NCI-H1092 (cell line): ENCODE results near the gene PUM2.
"Not testable (repeated sequence)": the region's sequence is repeated elsewhere in the genome, so short reads cannot be mapped to it uniquely, and the experiment has no call there.

ENCODE experiments used
- DNase-seq: peaks from one replicate; lab custom pipeline; 2025; lab: John Stamatoyannopoulos, UW

The PUM2 gene

GRCh38 chr2:20368706-20369105 is 18.1 kb upstream of the PUM2 start:
- DNase-seq = no peak

- not testable (repeated sequence) for DNase-seq
Measured at GRCh38 chr2:20367929-20368328, 17.3 kb upstream of the PUM2 start.

- no peak for DNase-seq
Measured at GRCh38 chr2:20366672-20367116, 16.1 kb upstream of the PUM2 start.

GRCh38 chr2:20365249-20365817 is 14.7 kb upstream of the PUM2 start:
- no peak for DNase-seq

GRCh38 chr2:20363578-20363977 is 12.9 kb upstream of the PUM2 start:
- no peak for DNase-seq

GRCh38 chr2:20362701-20363435 is 12.2 kb upstream of the PUM2 start:
- no peak for DNase-seq

- no peak for DNase-seq
Measured at GRCh38 chr2:20361893-20362292, 11.2 kb upstream of the PUM2 start.

- DNase-seq = no peak
Measured at GRCh38 chr2:20359096-20359495, 8.5 kb upstream of the PUM2 start.

GRCh38 chr2:20357638-20358389 is 7.2 kb upstream of the PUM2 start:
- no peak for DNase-seq

- DNase-seq = peak; percentile 23
Measured at GRCh38 chr2:20356042-20356441, 5.4 kb upstream of the PUM2 start.

GRCh38 chr2:20355131-20355530 is 4.5 kb upstream of the PUM2 start:
- DNase-seq = no peak

GRCh38 chr2:20353241-20353992 is 2.8 kb upstream of the PUM2 start:
- peak; percentile 3 for DNase-seq

- no peak for DNase-seq
Measured at GRCh38 chr2:20352581-20353216, 2.1 kb upstream of the PUM2 start.

- no peak for DNase-seq
Measured at GRCh38 chr2:20352230-20352578, 1.6 kb upstream of the PUM2 start.

- DNase-seq = peak; percentile 12
Measured at GRCh38 chr2:20351555-20352229, 1.0 kb upstream of the PUM2 start.

GRCh38 chr2:20350041-20350712 is 467 bp downstream of the PUM2 start:
- DNase-seq = peak; percentile 4

GRCh38 chr2:20349513-20349921 is 1.1 kb downstream of the PUM2 start:
- DNase-seq = no peak

GRCh38 chr2:20348542-20348941 is 2.1 kb downstream of the PUM2 start:
- no peak for DNase-seq

GRCh38 chr2:20346565-20347381 is 3.9 kb downstream of the PUM2 start:
- DNase-seq = no peak

GRCh38 chr2:20343128-20343527 is 7.5 kb downstream of the PUM2 start:
- no peak for DNase-seq
